IPS DF 6.9 (cell line): ENCODE measurements around the gene TTYH1.
"Not testable (repeated sequence)": the region's sequence is repeated elsewhere in the genome, so short reads cannot be mapped to it uniquely, and the experiment has no call there.

Experiments used
- DNase-seq: peaks from one replicate; pipeline ENCODE4 v3.0.0-alpha.2; 2013; ENCODE audit warnings: low read depth, low spot score
- H3K27ac ChIP-seq: one replicate; pipeline ENCODE4 v1.5.1; 2013; ENCODE audit warnings: low read length, control low read depth
- H3K27me3 ChIP-seq: 2 replicates; pipeline ENCODE4 v1.6.1; 2013; ENCODE audit warnings: mild to moderate bottlenecking, low read length; ENCODE audit not compliant: control insufficient read depth, insufficient read depth
- H3K36me3 ChIP-seq: 2 replicates; pipeline ENCODE4 v1.6.1; 2013; ENCODE audit warnings: low read length; ENCODE audit not compliant: control insufficient read depth, insufficient read depth
- H3K4me1 ChIP-seq: 2 replicates; pipeline ENCODE4 v1.6.1; 2013; ENCODE audit warnings: low read length; ENCODE audit not compliant: control insufficient read depth, insufficient read depth
- H3K4me3 ChIP-seq: 2 replicates; pipeline ENCODE4 v1.5.1; 2013; ENCODE audit warnings: mild to moderate bottlenecking, low read length
- H3K9me3 ChIP-seq: 2 replicates; pipeline ENCODE4 v1.6.1; 2013; ENCODE audit warnings: low read length, inconsistent platforms; ENCODE audit not compliant: control insufficient read depth, insufficient read depth
- WGBS: extraction: QIAGEN DNeasy Blood & Tissue Kit; methylation state at CpG from one replicate; pipeline ENCODE4 v1.1.7; 2013; ENCODE audit warnings: mixed read lengths, missing lambda C conversion rate; ENCODE audit not compliant: insufficient read length, insufficient coverage; 5-methylcytosine and 5-hydroxymethylcytosine counted together

TTYH1 gene

DNA sequence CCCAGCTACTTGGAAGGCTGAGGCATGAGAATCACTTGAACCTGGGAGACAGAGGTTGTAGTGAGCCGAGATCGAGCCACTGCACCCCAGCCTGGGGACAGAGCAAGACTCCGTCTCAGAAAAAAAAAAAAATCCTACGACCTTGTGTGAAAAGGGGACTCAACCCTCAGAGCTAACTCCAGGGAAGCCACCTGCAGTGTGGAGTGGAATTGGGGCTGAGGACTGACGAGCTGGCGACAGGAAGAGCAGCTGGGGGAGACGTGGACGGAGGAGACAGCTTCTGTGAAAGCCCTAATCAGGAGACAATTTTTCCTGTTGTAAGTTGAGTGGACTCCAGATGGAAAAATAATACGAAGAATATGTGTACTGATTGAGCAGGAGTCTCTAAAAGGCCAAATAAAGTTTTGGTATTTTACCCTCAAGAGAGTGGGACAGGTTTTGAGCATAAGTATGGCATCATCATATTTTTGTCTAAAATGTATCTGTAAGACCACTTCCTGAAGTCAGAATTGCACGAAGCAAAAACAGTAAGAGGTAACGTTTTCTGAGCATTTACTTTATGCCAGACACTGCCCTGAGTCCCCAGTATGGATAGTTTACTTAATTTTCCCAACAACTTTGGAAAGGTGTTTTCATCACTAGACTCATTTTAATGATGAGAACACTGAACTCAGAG, 38.5 kb upstream of the TTYH1 start:
- no peak for DNase-seq
- no peak overlapping the region for H3K27ac ChIP-seq
- no peaks in the 10 kb centered on the region for H3K36me3 ChIP-seq
- no peaks in the 10 kb centered on the region for H3K27me3 ChIP-seq
- no peaks in the 10 kb centered on the region; the same call in 1 of the 2 replicates for H3K4me1 ChIP-seq
- H3K4me3 ChIP-seq, result no peak overlapping the region
- H3K9me3 ChIP-seq, result peaks cover 1% of the 10 kb centered on the region
- no CpG with 5 or more reads among the region's 11 CpGs for WGBS

DNA sequence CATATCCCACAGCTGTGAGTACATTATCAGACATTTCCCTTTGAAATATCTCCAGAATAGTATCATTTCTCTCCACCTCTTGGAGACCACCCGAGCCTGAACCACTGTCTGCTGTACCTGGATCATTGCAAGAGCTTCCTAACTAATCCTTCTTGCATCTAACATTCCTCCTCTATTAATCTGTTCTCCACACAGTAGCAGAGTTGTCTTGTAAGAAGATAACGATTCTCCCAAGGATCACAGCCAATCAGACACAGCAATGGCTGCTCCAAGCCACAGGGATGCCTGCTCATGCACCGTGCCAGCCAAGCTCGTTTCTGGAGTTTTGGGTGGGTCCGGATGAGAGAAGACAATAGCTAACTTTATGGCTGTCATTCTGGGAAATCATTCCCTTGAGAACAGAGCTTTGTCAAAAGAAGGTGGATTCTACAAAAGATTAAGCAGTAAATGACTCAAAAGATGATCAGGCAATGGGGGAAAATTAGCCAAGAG, 36.0 kb upstream of the TTYH1 start:
- peaks cover 1% of the 10 kb centered on the region for H3K9me3 ChIP-seq
- H3K4me1 ChIP-seq, result no peaks in the 10 kb centered on the region; the same call in 1 of the 2 replicates
- H3K27ac ChIP-seq, result no peak overlapping the region
- no peak for DNase-seq
- no peaks in the 10 kb centered on the region for H3K36me3 ChIP-seq
- H3K4me3 ChIP-seq, result no peak overlapping the region
- no peaks in the 10 kb centered on the region for H3K27me3 ChIP-seq
- WGBS, result no CpG with 5 or more reads among the region's 5 CpGs

DNA sequence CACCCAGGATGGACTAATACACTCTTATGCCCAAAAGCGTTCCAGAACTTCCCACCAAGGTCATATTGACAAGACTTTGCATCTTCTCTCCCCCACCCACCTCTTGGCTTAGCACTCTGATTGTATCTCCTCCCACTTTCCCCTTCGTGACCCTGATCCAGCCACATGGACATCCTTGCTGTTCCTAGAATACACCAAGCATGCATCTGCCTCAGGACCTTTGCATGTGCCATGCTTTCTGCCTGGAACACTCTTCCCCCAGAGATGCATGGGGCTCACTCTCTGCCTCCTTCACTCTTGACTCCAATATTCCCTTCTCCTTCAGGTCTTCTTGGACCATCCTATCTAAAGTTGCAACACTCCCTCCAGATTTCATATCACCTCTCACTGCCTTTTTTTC, 34.4 kb upstream of the TTYH1 start:
- no peak overlapping the region for H3K4me3 ChIP-seq
- H3K27ac ChIP-seq, result no peak overlapping the region
- H3K9me3 ChIP-seq, result peaks cover 1% of the 10 kb centered on the region
- no peak for DNase-seq
- no peaks in the 10 kb centered on the region for H3K36me3 ChIP-seq
- no peaks in the 10 kb centered on the region for H3K4me1 ChIP-seq
- no peaks in the 10 kb centered on the region for H3K27me3 ChIP-seq
- no CpG with 5 or more reads among the region's 2 CpGs for WGBS

DNA sequence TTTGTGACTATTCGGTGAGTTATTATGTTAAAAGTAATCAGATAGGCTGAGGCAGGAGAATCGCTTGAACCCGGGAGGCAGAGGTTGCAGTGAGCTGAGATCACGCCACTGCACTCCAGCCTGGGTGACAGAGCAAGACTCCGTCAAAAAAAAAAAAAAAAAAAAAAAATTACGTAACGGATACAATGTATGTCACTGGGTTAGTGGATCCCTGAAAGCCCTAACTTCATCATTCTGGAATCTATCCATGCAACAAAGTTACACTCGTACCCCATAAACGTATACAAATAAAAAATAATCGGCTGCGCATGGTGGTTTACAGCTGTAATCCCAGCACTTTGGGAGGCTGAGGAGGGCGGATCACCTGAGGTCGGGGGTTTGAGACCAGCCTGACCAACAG, 33.2 kb upstream of the TTYH1 start:
- H3K27ac ChIP-seq, DNase-seq, H3K27me3 ChIP-seq, H3K4me1 ChIP-seq, H3K9me3 ChIP-seq, H3K4me3 ChIP-seq, H3K36me3 ChIP-seq: not testable (repeated sequence)
- WGBS, result no CpG with 5 or more reads among the region's 13 CpGs

DNA sequence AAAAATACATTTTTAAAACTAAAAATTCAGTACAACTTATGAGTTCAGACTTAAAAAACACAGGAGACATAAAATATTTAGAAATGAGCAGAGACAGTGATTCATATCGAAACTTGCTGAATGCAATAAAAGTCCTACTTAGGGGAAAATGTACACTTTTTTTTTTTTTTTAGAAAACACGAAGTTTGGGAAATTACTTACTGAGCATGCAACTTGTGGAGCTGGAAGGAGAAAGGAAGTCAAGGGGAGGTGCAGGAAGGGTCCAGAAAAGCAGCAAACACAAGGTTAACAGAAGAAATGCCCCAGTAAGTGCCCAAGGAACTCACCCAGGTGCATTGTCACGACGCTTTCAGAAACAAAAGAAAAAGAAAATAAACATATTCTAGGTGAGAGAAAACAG, 31.9 kb upstream of the TTYH1 start:
- no peak for DNase-seq
- no peaks in the 10 kb centered on the region for H3K27me3 ChIP-seq
- no peak overlapping the region for H3K4me3 ChIP-seq
- no peaks in the 10 kb centered on the region for H3K4me1 ChIP-seq
- no peak overlapping the region for H3K27ac ChIP-seq
- no CpG with 5 or more reads among the region's 4 CpGs for WGBS
- no peaks in the 10 kb centered on the region; the same call in 1 of the 2 replicates for H3K9me3 ChIP-seq
- H3K36me3 ChIP-seq, result no peaks in the 10 kb centered on the region

DNA sequence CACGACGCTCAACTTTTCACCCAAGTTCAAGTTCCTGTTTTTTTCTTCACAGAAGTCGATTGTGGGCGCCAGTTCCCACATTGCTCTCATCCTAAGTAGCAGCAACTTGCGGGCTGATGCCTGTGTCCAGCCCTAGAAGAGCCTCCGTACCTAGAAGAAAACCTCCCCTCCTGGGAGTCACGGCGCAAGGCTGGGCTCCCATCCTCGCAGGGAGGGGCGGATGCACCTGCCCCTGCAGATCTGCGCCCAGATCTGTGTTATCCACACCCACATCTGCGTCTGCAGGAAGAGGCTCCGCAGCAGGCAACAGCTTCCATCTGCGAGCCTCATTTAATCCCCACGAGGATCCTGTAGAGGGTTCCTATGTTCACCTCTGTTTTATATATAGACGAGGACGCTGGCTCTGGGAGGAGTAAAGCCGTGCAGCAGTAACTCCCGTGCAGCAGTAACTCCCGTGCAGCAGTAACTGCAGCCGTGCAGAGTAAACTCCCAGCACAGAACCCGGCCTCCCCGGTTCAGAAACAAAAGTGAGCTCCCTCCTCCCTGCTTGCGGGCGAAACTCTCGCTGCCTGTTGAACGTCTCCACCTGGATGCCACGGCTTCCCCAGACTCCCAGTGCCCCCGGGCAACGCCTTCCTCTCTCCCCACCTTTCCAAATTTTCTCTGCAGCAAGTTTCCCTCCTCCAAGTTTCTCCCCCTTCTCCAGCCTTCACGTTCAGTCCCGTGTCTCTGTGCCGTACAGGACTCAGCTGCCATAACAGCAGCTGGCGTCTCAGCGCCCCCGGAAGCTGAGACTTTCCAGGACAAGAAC, 27.1 kb upstream of the TTYH1 start:
- WGBS, result no CpG with 5 or more reads among the region's 36 CpGs
- Histone ChIP-seq H3K9me3 (no peaks in the 10 kb centered on the region), H3K4me3 (no peak overlapping the region), H3K36me3 (no peaks in the 10 kb centered on the region), H3K27me3 (no peaks in the 10 kb centered on the region), H3K4me1 (peaks cover 2% of the 10 kb centered on the region; the same call in 1 of the 2 replicates), H3K27ac (no peak overlapping the region)
- no peak for DNase-seq

DNA sequence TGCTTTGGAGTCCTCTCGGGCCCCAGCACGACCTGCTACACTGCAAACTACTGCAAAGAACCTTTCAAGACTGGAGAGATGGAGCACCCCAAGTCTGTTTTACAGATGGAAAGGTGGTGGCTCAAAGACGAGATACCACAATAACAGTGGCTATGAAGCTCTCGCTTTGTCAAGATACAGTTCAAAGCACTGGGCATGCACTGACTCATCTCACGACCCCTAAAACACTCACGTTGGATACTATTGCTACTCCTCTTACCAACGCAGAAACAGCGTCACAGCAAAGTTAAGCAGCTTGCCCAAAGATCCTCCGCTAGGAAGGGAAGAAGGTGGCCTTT, 26.5 kb upstream of the TTYH1 start:
- H3K36me3 ChIP-seq, result no peaks in the 10 kb centered on the region
- H3K27ac ChIP-seq, result no peak overlapping the region
- peaks cover 2% of the 10 kb centered on the region; the same call in 1 of the 2 replicates for H3K4me1 ChIP-seq
- H3K4me3 ChIP-seq, result no peak overlapping the region
- no peaks in the 10 kb centered on the region for H3K9me3 ChIP-seq
- H3K27me3 ChIP-seq, result no peaks in the 10 kb centered on the region
- DNase-seq, result no peak
- no CpG with 5 or more reads among the region's 9 CpGs for WGBS

DNA sequence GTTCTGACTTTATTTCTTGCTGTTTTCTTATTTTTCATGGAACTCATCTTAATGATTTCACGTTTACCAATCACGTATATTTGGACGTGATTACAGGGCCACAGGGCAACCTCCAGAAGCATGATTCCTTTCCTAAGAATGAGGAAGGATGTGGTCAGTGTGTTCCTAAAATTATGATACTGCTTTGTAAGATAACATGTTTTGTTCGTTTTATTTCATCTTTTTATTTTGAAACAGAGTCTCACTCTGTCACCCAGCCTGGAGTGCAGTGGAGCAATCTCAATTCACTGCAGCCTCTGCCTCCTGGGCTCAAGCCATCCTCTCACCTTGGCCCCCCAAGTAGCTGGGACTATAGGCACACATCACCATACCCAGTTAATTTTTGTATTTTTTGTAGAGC, 25.7 kb upstream of the TTYH1 start:
- Histone ChIP-seq H3K27ac (no peak overlapping the region), H3K36me3 (no peaks in the 10 kb centered on the region), H3K27me3 (no peaks in the 10 kb centered on the region), H3K4me3 (no peak overlapping the region), H3K9me3 (no peaks in the 10 kb centered on the region), H3K4me1 (peaks cover 2% of the 10 kb centered on the region; the same call in 1 of the 2 replicates)
- no peak for DNase-seq
- no CpG with 5 or more reads among the region's 4 CpGs for WGBS

DNA sequence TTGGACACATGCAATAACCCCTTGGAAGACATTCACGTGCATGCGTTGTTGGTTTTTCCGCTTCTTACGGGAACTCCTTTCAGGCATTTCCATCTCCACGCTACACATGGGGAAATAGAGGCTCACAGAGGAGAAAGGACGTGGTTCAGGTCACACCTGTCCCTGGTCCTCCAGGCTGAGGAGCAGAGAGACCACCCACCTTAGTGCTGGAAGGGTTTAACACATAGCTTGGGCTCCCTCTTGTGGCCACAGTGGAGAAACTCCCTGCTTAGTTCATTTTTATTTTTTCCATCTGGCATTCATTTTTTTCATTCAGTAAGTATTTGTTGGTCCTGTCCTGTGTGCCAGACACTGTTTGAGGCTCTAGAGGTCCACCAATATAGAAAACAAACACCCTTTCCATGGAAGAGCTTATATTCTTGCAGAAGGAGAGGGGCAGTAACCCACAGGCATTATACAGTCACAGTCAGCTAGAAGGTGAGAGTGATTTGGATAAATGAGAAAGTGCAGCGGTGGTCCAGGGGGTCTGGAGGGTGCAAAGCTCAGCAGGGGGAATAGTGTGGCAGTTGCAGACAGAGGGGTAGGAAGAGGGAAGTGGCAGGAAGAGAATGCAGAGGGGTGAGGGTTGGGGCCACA, 24.2 kb upstream of the TTYH1 start:
- H3K4me1 ChIP-seq, result peaks cover 2% of the 10 kb centered on the region; the same call in 1 of the 2 replicates
- H3K27ac ChIP-seq, result no peak overlapping the region
- no peaks in the 10 kb centered on the region for H3K27me3 ChIP-seq
- no peaks in the 10 kb centered on the region for H3K36me3 ChIP-seq
- WGBS, result no CpG with 5 or more reads among the region's 7 CpGs
- peak; percentile 57 for DNase-seq
- H3K4me3 ChIP-seq, result no peak overlapping the region
- no peaks in the 10 kb centered on the region for H3K9me3 ChIP-seq

DNA sequence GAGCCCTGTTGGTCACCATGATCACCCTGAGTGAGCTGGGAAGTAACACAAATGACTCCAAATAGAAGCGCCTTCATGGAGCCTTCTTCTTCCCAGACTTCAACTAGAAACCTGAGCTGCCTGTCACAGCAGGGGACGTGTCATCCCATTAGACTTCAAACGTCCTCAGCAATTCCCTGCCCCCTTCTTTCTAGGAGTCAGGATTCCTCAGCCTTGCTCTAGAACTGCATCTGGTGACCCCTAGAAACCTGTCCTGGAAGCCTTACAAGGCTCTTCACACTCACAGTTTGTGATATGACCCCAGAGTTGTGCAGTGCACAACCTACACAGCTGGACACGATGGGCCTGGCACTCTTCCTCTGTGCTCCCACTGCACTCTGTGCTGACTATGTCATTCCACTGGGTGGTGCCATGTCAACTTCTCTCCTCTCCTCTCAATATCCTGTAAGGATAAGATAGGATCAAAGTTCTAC, 23.6 kb upstream of the TTYH1 start:
- DNase-seq, result no peak
- H3K4me1 ChIP-seq, result peaks cover 2% of the 10 kb centered on the region; the same call in 1 of the 2 replicates
- H3K9me3 ChIP-seq, result no peaks in the 10 kb centered on the region
- H3K4me3 ChIP-seq, result no peak overlapping the region
- whole genome bisulfite sequencing, result no CpG with 5 or more reads among the region's 4 CpGs
- no peaks in the 10 kb centered on the region for H3K36me3 ChIP-seq
- no peak overlapping the region for H3K27ac ChIP-seq
- H3K27me3 ChIP-seq, result no peaks in the 10 kb centered on the region
